HEK293T (cell line): ENCODE results near the gene ARHGEF26.

Experiments used
- BHLHE40 ChIP-seq: fragments of 450-650 bp; IDR thresholded peaks from 2 replicates; pipeline ENCODE4 v1.6.1; 2016; ENCODE audit warnings: mild to moderate bottlenecking, moderate library complexity, borderline replicate concordance
- FOXA1 ChIP-seq: fragments of 450-650 bp; IDR thresholded peaks from 2 replicates; pipeline ENCODE4 v1.6.1; 2016; ENCODE audit warnings: mild to moderate bottlenecking
- FOXK2 ChIP-seq: fragments of 450-650 bp; IDR thresholded peaks from 2 replicates; pipeline ENCODE4 v1.6.1; 2016; ENCODE audit warnings: mild to moderate bottlenecking
- LEF1 ChIP-seq: fragments of 450-650 bp; IDR thresholded peaks from 2 replicates; pipeline ENCODE4 v1.6.1; 2017; ENCODE audit warnings: mild to moderate bottlenecking, borderline replicate concordance
- PKNOX1 ChIP-seq: fragments of 450-650 bp; IDR thresholded peaks from 2 replicates; pipeline ENCODE4 v1.6.1; 2016
- SP1 ChIP-seq: fragments of 450-650 bp; IDR thresholded peaks from 2 replicates; pipeline ENCODE4 v1.6.1; 2017
- SUZ12 ChIP-seq: fragments of 450-650 bp; IDR thresholded peaks from 2 replicates; pipeline ENCODE4 v1.6.1; 2016; ENCODE audit warnings: mild to moderate bottlenecking
- ZNF384 ChIP-seq: fragments of 450-650 bp; IDR thresholded peaks from 2 replicates; pipeline ENCODE4 v1.6.1; 2016

DNA sequence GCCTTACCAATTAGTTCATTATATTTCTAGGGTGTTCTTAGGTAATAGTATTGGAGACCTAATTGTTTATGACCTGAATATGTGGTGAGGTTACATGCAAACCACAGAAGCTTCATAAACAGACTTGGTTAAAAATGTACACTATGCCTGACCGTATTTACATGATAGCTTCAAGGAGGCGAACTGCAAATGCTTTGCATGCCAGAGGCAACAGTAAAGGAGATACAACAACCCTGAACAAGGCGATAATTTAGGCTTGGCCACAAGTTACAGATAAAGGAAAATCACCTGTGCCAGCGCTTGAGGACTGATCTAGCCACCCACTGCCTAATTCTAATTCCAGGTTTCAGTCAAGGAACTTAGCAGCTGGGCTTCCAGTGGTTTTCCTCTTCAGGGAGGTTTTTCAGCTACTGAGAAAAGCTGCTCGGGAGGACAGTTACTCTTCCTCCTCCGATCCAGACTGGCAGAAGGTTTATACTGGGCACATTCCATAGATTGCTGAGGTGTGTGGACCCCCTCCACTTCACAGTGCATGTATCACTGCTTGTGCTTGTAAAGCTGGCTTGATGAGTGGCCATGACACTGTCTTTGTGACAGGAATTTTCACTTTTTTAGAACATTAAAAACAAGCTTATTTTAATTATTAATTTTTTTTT lies 107.5 kb downstream of the ARHGEF26 start:
- TF ChIP-seq FOXA1 (no peak), LEF1 (no peak), ZNF384 (no peak), SUZ12 (no peak), FOXK2 (no peak), BHLHE40 (no peak), SP1 (no peak), PKNOX1 (no peak)
